Dendritic cell treated with granulocyte-macrophage colony-stimulating factor and Interleukin-4, amounts not matched to agents 40 ng/mL and 50 ng/mL, for 4 days (primary cell): Measurements from ENCODE around the gene RHBDF2.
"Not testable (repeated sequence)": the region's sequence is repeated elsewhere in the genome, so short reads cannot be mapped to it uniquely, and the experiment has no call there.

Experiments
- H3K27ac Mint-ChIP-seq: one replicate; pipeline ENCODE4 v1.8.0; 2022; ENCODE audit warnings: mild to moderate bottlenecking, mixed read lengths
- H3K27me3 Mint-ChIP-seq: one replicate; pipeline ENCODE4 v1.8.0; 2022; ENCODE audit warnings: mild to moderate bottlenecking, mixed read lengths
- H3K36me3 Mint-ChIP-seq: one replicate; pipeline ENCODE4 v1.8.0; 2022; ENCODE audit warnings: low read depth, mixed read lengths
- H3K4me1 Mint-ChIP-seq: one replicate; pipeline ENCODE4 v1.8.0; 2022; ENCODE audit warnings: low read depth, mixed read lengths
- H3K4me3 Mint-ChIP-seq: one replicate; pipeline ENCODE4 v1.8.0; 2022; ENCODE audit warnings: mild to moderate bottlenecking, moderate library complexity, mixed read lengths
- H3K9me3 Mint-ChIP-seq: one replicate; pipeline ENCODE4 v1.8.0; 2022; ENCODE audit warnings: mixed read lengths
- intact Hi-C: fragments of 100-400 bp; cut with micrococcal nuclease; formaldehyde crosslinking; loops from one replicate; pipeline ENCODE4 v1.15.0; 2022

Gene RHBDF2

DNA sequence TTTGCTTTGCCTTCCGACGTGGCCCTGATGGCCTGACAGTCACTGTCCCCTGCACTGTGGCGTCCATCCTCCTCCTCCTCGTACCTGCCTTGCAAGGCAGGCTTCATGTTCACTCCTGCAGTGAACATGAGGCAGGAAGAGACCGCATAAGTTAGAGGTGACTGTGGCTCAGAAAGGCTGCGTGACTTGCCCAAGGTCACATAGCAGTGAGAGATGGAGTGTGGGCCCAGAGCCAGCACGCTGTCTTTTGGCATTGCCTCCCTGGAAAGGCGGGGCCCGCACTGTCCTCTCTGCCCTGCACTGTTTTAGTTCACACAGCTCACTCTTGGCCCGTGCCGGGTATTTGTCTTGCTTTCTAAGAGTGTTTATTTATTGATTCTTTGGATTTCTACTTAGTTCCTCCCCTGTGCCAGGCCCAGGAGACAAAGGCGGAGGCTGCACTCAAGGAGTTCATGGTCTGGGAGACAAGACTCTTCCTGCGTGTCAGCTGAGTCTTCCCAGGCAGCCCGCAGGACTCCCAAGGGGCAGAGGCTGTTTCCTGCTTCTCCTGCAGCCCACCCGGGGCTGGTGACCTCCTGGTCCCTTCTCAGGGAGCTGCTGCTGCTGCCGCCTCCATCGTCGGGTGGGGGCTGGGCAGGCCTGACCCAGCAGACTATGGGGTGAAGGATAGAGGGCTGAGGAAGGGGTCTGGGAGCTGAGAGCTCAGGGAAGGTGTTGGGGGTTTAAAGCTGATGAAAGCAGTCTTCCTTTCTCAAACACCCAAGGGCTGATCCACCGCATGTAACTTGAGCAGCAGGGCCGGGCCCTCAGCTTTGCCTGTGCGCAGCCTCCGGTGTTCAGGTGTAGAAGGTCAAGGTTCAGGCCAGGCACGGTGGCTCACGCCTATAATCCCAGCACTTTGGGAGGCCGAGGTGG is 23.6 kb upstream of the RHBDF2 start:
- no peaks in the 10 kb centered on the region for H3K36me3 Mint-ChIP-seq
- H3K9me3 Mint-ChIP-seq = no peaks in the 10 kb centered on the region
- H3K27ac Mint-ChIP-seq = no peak overlapping the region
- no peak overlapping the region for H3K4me3 Mint-ChIP-seq
- peaks cover 56% of the 10 kb centered on the region for H3K27me3 Mint-ChIP-seq
- intact Hi-C loops = loop anchor here (10.0 kb wide), 1 partner anchor 190 kb away; the partner anchor contains the start of gene MXRA7
- peaks cover 20% of the 10 kb centered on the region for H3K4me1 Mint-ChIP-seq

- H3K27ac Mint-ChIP-seq = no peak overlapping the region
- no peaks in the 10 kb centered on the region for H3K36me3 Mint-ChIP-seq
- peaks cover 58% of the 10 kb centered on the region for H3K27me3 Mint-ChIP-seq
- H3K4me1 Mint-ChIP-seq = peaks cover 14% of the 10 kb centered on the region
- H3K9me3 Mint-ChIP-seq = no peaks in the 10 kb centered on the region
- no peak overlapping the region for H3K4me3 Mint-ChIP-seq
- intact Hi-C loops = loop anchor here (1.0 to 10.0 kb wide), 4 partner anchors 24 to 191 kb away; partner anchors contain the start of gene MXRA7
These were observed 22.1 kb upstream of the RHBDF2 start for GRCh38 chr17:76523084-76524037.

GRCh38 chr17:76521683-76522082 is 20.5 kb upstream of the RHBDF2 start:
- H3K36me3 Mint-ChIP-seq, H3K4me3 Mint-ChIP-seq, H3K27ac Mint-ChIP-seq, H3K9me3 Mint-ChIP-seq: not testable (repeated sequence)
- Mint-ChIP-seq H3K4me1 (peaks cover 12% of the 10 kb centered on the region), H3K27me3 (peaks cover 45% of the 10 kb centered on the region)
- intact Hi-C loops = loop anchor here (10.0 kb wide), 1 partner anchor 193 kb away; the partner anchor contains the start of gene MXRA7

- H3K9me3 Mint-ChIP-seq = no peaks in the 10 kb centered on the region
- no peak overlapping the region for H3K27ac Mint-ChIP-seq
- peaks cover 12% of the 10 kb centered on the region for H3K4me1 Mint-ChIP-seq
- H3K4me3 Mint-ChIP-seq = no peak overlapping the region
- intact Hi-C loops = loop anchor here (10.0 kb wide), 1 partner anchor 194 kb away; the partner anchor contains the start of gene MXRA7
- H3K27me3 Mint-ChIP-seq = peaks cover 43% of the 10 kb centered on the region
- H3K36me3 Mint-ChIP-seq = no peaks in the 10 kb centered on the region
These were observed 20.0 kb upstream of the RHBDF2 start for GRCh38 chr17:76521262-76521661.

DNA sequence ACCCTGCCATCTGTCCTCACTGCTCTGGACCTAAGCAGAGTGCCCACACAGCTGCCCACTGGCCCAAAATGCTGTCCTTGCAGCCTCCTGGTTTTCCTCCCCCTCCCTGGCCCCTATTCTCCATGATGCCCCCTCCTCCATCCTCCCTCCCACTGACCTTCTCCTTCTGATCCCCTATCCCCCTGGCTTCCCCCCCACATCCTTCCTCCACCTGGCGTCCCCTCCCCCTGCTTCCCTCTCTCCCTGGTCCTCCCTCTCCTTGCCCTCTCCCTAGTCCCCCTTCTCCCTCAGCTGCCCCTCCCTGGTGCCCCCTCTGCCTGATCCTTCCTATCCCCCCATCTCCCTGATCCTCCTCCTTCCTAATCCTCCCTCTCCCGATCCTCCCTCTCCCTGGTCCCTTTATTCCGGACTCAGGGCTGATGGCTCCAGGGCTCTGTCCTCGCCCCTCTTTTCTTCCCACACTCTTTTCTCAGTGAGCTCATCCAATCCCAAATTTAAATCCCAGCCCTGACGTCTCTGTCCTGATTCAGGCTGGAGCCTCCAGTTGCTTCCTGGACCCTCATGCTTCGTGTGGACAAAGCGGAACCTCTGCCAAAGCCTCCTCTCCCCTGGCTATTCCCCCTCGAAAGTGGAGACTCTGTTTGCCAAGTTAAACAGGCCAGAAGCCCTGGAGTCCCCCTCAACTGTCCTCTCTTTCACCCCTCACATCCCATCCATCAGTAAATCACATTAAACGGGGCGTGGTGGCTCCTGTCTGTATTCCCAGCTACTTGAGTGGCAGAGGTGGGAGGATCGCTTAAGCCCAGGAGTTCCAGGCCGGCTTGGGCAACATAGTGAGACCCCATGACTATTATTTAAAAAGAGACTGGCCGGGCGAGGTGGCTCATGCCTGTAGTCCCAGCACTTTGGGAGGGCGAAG is 18.1 kb upstream of the RHBDF2 start:
- intact Hi-C loops = no loop called here
- Mint-ChIP-seq H3K4me3 (no peak overlapping the region), H3K36me3 (no peaks in the 10 kb centered on the region), H3K27me3 (peaks cover 33% of the 10 kb centered on the region), H3K9me3 (no peaks in the 10 kb centered on the region), H3K4me1 (peaks cover 27% of the 10 kb centered on the region), H3K27ac (no peak overlapping the region)

GRCh38 chr17:76517638-76518038 is 16.4 kb upstream of the RHBDF2 start:
- Mint-ChIP-seq H3K4me3 (no peak overlapping the region), H3K36me3 (no peaks in the 10 kb centered on the region), H3K9me3 (no peaks in the 10 kb centered on the region), H3K4me1 (peaks cover 27% of the 10 kb centered on the region), H3K27me3 (peaks cover 18% of the 10 kb centered on the region), H3K27ac (peak overlapping the region; percentile 30)
- intact Hi-C loops = no loop called here

- Mint-ChIP-seq H3K9me3 (no peaks in the 10 kb centered on the region), H3K4me3 (peak overlapping the region; percentile 53), H3K27me3 (peaks cover 13% of the 10 kb centered on the region), H3K4me1 (peaks cover 46% of the 10 kb centered on the region), H3K36me3 (no peaks in the 10 kb centered on the region), H3K27ac (peak overlapping the region; percentile 87)
- intact Hi-C loops = no loop called here
These were observed 14.2 kb upstream of the RHBDF2 start for GRCh38 chr17:76515274-76515949.

GRCh38 chr17:76514355-76514754 is 13.1 kb upstream of the RHBDF2 start:
- H3K4me1 Mint-ChIP-seq = peaks cover 56% of the 10 kb centered on the region
- intact Hi-C loops, H3K27me3 Mint-ChIP-seq, H3K4me3 Mint-ChIP-seq, H3K36me3 Mint-ChIP-seq, H3K9me3 Mint-ChIP-seq: not testable (repeated sequence)
- H3K27ac Mint-ChIP-seq = peak overlapping the region; percentile 87

DNA sequence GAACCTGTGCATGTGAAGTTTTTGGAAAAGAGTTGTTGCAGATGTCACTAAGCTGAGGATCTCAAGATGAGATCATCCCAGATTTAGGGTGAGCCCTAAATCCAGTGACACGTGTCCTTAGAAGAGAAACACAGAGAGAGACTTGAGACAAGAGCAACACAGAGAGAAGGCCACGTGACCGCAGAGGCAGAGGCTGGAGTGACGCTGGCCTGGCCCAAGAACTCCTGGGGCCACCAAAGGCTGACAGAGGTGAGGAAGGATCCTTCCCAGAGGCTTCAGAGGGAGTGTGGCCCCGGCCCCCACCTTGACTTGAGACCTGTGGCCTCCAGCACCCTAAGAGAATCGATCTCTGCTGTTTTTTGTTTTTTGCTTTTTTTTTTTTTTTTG is 12.1 kb upstream of the RHBDF2 start:
- intact Hi-C loops = no loop called here
- Mint-ChIP-seq H3K27me3 (peaks cover 4% of the 10 kb centered on the region), H3K27ac (no peak overlapping the region), H3K36me3 (no peaks in the 10 kb centered on the region), H3K4me1 (peaks cover 57% of the 10 kb centered on the region), H3K9me3 (no peaks in the 10 kb centered on the region), H3K4me3 (no peak overlapping the region)

- Mint-ChIP-seq H3K36me3 (no peaks in the 10 kb centered on the region), H3K27me3 (peaks cover 11% of the 10 kb centered on the region), H3K9me3 (no peaks in the 10 kb centered on the region), H3K27ac (no peak overlapping the region), H3K4me3 (no peak overlapping the region), H3K4me1 (peaks cover 53% of the 10 kb centered on the region)
- intact Hi-C loops = no loop called here
These were observed 11.4 kb upstream of the RHBDF2 start for GRCh38 chr17:76512366-76513305.

DNA sequence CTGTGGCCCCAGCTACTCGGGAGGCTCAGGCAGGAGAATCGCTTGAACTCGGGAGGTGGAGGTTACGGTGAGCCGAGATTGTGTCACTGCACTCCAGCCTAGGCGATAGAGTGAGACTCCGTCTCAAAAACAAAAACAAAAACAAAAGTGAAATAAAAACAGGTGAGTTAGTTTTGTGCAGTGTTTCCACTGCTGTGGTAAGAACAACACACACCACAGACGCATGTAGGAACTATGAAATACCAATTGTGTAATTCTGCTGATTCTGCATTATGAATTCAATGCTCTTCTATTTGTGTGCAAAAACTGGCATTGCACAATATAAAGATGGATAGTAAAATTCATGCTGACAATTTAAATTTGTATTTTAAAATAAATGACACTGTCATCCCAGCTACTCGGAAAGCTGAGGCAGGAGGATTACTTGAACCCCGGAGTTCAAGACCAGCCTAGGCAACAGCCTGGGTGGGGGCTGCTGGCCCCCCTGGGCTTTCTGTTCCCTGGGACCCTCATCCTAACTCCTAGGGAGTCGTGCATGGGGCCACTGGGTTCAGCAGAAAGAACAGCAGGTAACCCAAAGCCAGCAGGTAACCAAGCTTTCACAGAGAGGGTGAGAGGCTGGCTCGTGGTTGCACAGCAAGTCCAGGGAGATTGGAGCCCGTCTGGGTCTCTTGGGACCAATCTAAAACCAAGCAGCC is 10.6 kb upstream of the RHBDF2 start:
- Mint-ChIP-seq H3K9me3 (no peaks in the 10 kb centered on the region), H3K27ac (no peak overlapping the region), H3K4me1 (peaks cover 55% of the 10 kb centered on the region), H3K36me3 (no peaks in the 10 kb centered on the region), H3K27me3 (peaks cover 17% of the 10 kb centered on the region), H3K4me3 (no peak overlapping the region)
- intact Hi-C loops = no loop called here
